CD14-positive monocyte (primary cell): ENCODE measurements around the gene TBX18. TPM values are rescaled to one million over a fixed set of nuclear protein-coding genes. Genes with fewer than 3 reads are reported as not detected.
A peak's percentile ranks its signal among the peaks of the same experiment; 100 is the strongest.

ENCODE experiments used
- DNase-seq, 3 donors: peaks; one replicate each; pipeline ENCODE4 v3.0.0-alpha.2; 2011 to 2022
- H2AFZ ChIP-seq: 2 replicates; pipeline ENCODE4 v1.6.0; 2012; ENCODE audit warnings: mild to moderate bottlenecking, low read depth, low read length, inconsistent platforms; ENCODE audit not compliant: insufficient read depth, poor library complexity, severe bottlenecking
- H3K27ac ChIP-seq, 2 donors: 1 replicate in 1 of 2; 2 replicates in 1 of 2; pipeline ENCODE4 v1.5.1; 2012 to 2013; ENCODE audit warnings: low read length in 2 of 2, control low read depth in 1 of 2, inconsistent platforms in 1 of 2, low read depth in 1 of 2, mild to moderate bottlenecking in 1 of 2
- H3K27me3 ChIP-seq, 2 donors: one replicate each; pipeline versions ENCODE4 v1.6.0 to v1.6.1; 2011 to 2013; ENCODE audit warnings: low read length in 2 of 2; ENCODE audit not compliant: control insufficient read depth in 2 of 2, insufficient read depth in 2 of 2
- H3K36me3 ChIP-seq, 2 donors: replicated peaks in 1 of 2; 1 replicate in 1 of 2; 2 replicates in 1 of 2; pipeline versions ENCODE4 v1.5.1 to v1.6.1; 2012 to 2013; ENCODE audit warnings: low read length in 2 of 2, control low read depth in 1 of 2, inconsistent platforms in 1 of 2, mild to moderate bottlenecking in 1 of 2; ENCODE audit not compliant: insufficient read depth in 2 of 2, control insufficient read depth in 1 of 2
- H3K4me1 ChIP-seq, 2 donors: 1 replicate in 1 of 2; 2 replicates in 1 of 2; pipeline versions ENCODE4 v1.5.1 to v1.6.1; 2012 to 2013; ENCODE audit warnings: low read length in 2 of 2, control low read depth in 1 of 2, inconsistent platforms in 1 of 2, mild to moderate bottlenecking in 1 of 2, moderate library complexity in 1 of 2; ENCODE audit not compliant: insufficient read depth in 2 of 2, control insufficient read depth in 1 of 2
- H3K4me2 ChIP-seq: replicated peaks from 2 replicates; pipeline ENCODE3; 2012; ENCODE audit warnings: low read length, moderate library complexity, mild to moderate bottlenecking; ENCODE audit not compliant: poor library complexity, severe bottlenecking; ENCODE audit errors: extremely low read depth
- H3K4me3 ChIP-seq, 3 experiments: fragments of 200-600 bp in 1 of 3; sonication (generic) in 1 of 3; replicated peaks in 1 of 3; 1 replicate in 2 of 3; 2 replicates in 1 of 3; pipeline ENCODE4 v1.5.1; 2011 to 2013; ENCODE audit warnings: low read length in 3 of 3, mild to moderate bottlenecking in 3 of 3, control low read depth in 2 of 3, low read depth in 2 of 3, inconsistent platforms in 1 of 3, moderate library complexity in 1 of 3
- H3K79me2 ChIP-seq: 2 replicates; pipeline ENCODE4 v1.6.0; 2012; ENCODE audit warnings: mild to moderate bottlenecking, control low read depth, inconsistent platforms, low read length, moderate library complexity; ENCODE audit not compliant: insufficient read depth
- H3K9ac ChIP-seq: 2 replicates; pipeline ENCODE4 v1.6.0; 2017; ENCODE audit warnings: low read length, mild to moderate bottlenecking; ENCODE audit not compliant: insufficient read depth, poor library complexity, severe bottlenecking
- H3K9me3 ChIP-seq, 2 donors: replicated peaks in 1 of 2; 1 replicate in 1 of 2; 2 replicates in 1 of 2; pipeline versions ENCODE4 v1.5.1 to v1.6.1; 2012 to 2013; ENCODE audit warnings: low read length in 2 of 2, control low read depth in 1 of 2; ENCODE audit not compliant: control insufficient read depth in 1 of 2, insufficient read depth in 1 of 2
- H4K20me1 ChIP-seq: 2 replicates; pipeline ENCODE4 v1.6.0; 2012; ENCODE audit warnings: mild to moderate bottlenecking, low read length, control low read depth, moderate library complexity; ENCODE audit not compliant: insufficient read depth
- H3K27ac Mint-ChIP-seq, 7 donors: one replicate each; pipeline ENCODE4 v1.8.0; 2020; ENCODE audit warnings: mild to moderate bottlenecking in 7 of 7, mixed read lengths in 7 of 7, moderate library complexity in 6 of 7, inconsistent platforms in 2 of 7
- H3K27me3 Mint-ChIP-seq, 3 donors: one replicate each; pipeline ENCODE4 v1.8.0; 2021 to 2022; ENCODE audit warnings: low read depth in 3 of 3, mild to moderate bottlenecking in 3 of 3, mixed read lengths in 3 of 3, moderate library complexity in 3 of 3, inconsistent platforms in 1 of 3
- H3K36me3 Mint-ChIP-seq, 2 donors: one replicate each; pipeline ENCODE4 v1.8.0; 2020; ENCODE audit warnings: mixed read lengths in 2 of 2, inconsistent platforms in 1 of 2, mild to moderate bottlenecking in 1 of 2
- H3K4me1 Mint-ChIP-seq: one replicate; pipeline ENCODE4 v1.8.0; 2020; ENCODE audit warnings: mild to moderate bottlenecking, mixed read lengths
- H3K4me3 Mint-ChIP-seq, 2 donors: one replicate each; pipeline ENCODE4 v1.8.0; 2020; ENCODE audit warnings: mild to moderate bottlenecking in 2 of 2, mixed read lengths in 2 of 2, moderate library complexity in 1 of 2
- H3K9me3 Mint-ChIP-seq, 7 donors: one replicate each; pipeline ENCODE4 v1.8.0; 2020 to 2022; ENCODE audit warnings: mixed read lengths in 7 of 7, mild to moderate bottlenecking in 6 of 7, moderate library complexity in 6 of 7, inconsistent platforms in 2 of 7
- CTCF ChIP-seq: fragments of 200-600 bp; IDR thresholded peaks from one replicate; pipeline ENCODE4 v1.8.0; 2022; ENCODE audit warnings: antibody characterized with exemption, mild to moderate bottlenecking
- WGBS: methylation state at CpG from one replicate; pipeline ENCODE4 v1.1.5; 2013; ENCODE audit warnings: missing lambda C conversion rate; ENCODE audit not compliant: insufficient coverage; 5-methylcytosine and 5-hydroxymethylcytosine counted together
- intact Hi-C, 2 donors: fragments of 100-400 bp; cut with micrococcal nuclease; formaldehyde crosslinking; loops; one replicate each; pipeline versions ENCODE4 v1.15.0 to v1.15.1; 2023
- polyA plus RNA-seq, 3 donors: library from polyadenylated mRNA; depleted of rRNA in 1 of 3; unstranded in 2 of 3; stranded (reverse) in 1 of 3; fragments of 300-500 nt in 2 of 3; fragments of >200 nt in 1 of 3; fragmentation: Illumina TruSeq in 2 of 3; gene quantifications; 1 replicate in 2 of 3; 2 replicates in 1 of 3; pipeline ENCODE4 v1.2.3, GENCODE V29; 2012 to 2021

Gene TBX18
- polyA plus RNA-seq, 3 donors, result 0.01 TPM; not detected in 2

GRCh38 chr6:84774157-84774984, 10.0 kb upstream of the TBX18 start:
- Histone ChIP-seq H3K9me3 (peaks cover 3 to 42% of the 10 kb centered on the region in 2 donors), H3K79me2 (no peaks in the 10 kb centered on the region), H3K4me2 (peak overlapping the region; percentile 30), H3K4me3 (no peak overlapping the region), H3K9ac (no peak overlapping the region), H4K20me1 (no peaks in the 10 kb centered on the region), H2AFZ (no peak overlapping the region), H3K27ac (no peak overlapping the region), H3K4me1 (no peaks in the 10 kb centered on the region), H3K27me3 (peaks cover 68 to 88% of the 10 kb centered on the region in 2 donors), H3K36me3 (no peaks in the 10 kb centered on the region)
- DNase-seq, result no peak
- peaks cover 4% of the 10 kb centered on the region for H3K4me1 Mint-ChIP-seq
- WGBS, result 1% methylated on average over 72 of the region's 79 CpGs
- no peak overlapping the region for H3K27ac Mint-ChIP-seq
- intact Hi-C loops, result no loop called here
- H3K27me3 Mint-ChIP-seq, result peaks cover 73 to 83% (median 75%) of the 10 kb centered on the region in 3 donors
- peaks cover 3 to 28% (median 14%) of the 10 kb centered on the region in 7 donors for H3K9me3 Mint-ChIP-seq
- peak overlapping the region in 1 of 2 donors; percentile 82 for H3K4me3 Mint-ChIP-seq
- peak; percentile 3 for TF ChIP-seq CTCF
- H3K36me3 Mint-ChIP-seq, result no peaks in the 10 kb centered on the region

- H3K36me3 Mint-ChIP-seq, result no peaks in the 10 kb centered on the region
- no peak for TF ChIP-seq CTCF
- WGBS, result 2% methylated on average over 62 of the region's 69 CpGs
- H4K20me1 ChIP-seq, result no peaks in the 10 kb centered on the region
- H3K9ac ChIP-seq, result no peak overlapping the region
- peaks cover 76 to 86% (median 82%) of the 10 kb centered on the region in 3 donors for H3K27me3 Mint-ChIP-seq
- H3K4me2 ChIP-seq, result peak overlapping the region; percentile 30
- no peak overlapping the region for H2AFZ ChIP-seq
- peak overlapping the region in 1 of 2 donors; percentile 80 for H3K4me3 Mint-ChIP-seq
- H3K36me3 ChIP-seq, result no peaks in the 10 kb centered on the region
- peaks cover 7 to 46% of the 10 kb centered on the region in 2 donors for H3K9me3 ChIP-seq
- no peaks in the 10 kb centered on the region for H3K4me1 ChIP-seq
- H3K9me3 Mint-ChIP-seq, result peaks cover 3 to 33% (median 17%) of the 10 kb centered on the region in 7 donors
- H3K27ac Mint-ChIP-seq, result no peak overlapping the region
- no peaks in the 10 kb centered on the region for H3K79me2 ChIP-seq
- no peak overlapping the region for H3K27ac ChIP-seq
- H3K4me3 ChIP-seq, result no peak overlapping the region
- intact Hi-C loops, result no loop called here
- peaks cover 75 to 95% of the 10 kb centered on the region in 2 donors for H3K27me3 ChIP-seq
- no peak for DNase-seq
- H3K4me1 Mint-ChIP-seq, result peaks cover 4% of the 10 kb centered on the region
Observed at GRCh38 chr6:84773431-84774156, 9.2 kb upstream of the TBX18 start.
